GM13977 (cell line): Measurements from ENCODE around the gene ZNF783.
"Not testable (repeated sequence)": the region's sequence is repeated elsewhere in the genome, so short reads cannot be mapped to it uniquely, and the experiment has no call there.

Source experiments
- DNase-seq: peaks from one replicate; pipeline ENCODE4 v3.0.0; 2012; ENCODE audit warnings: low spot score
- CTCF ChIP-seq: IDR thresholded peaks from 2 replicates; pipeline ENCODE4 v1.5.1; 2012; ENCODE audit warnings: mild to moderate bottlenecking, control low read depth; ENCODE audit not compliant: insufficient read depth; ENCODE audit errors: extremely low read depth, missing control alignments
- in situ Hi-C: fragments of 300-500 bp; cut with MboI; formaldehyde crosslinking; loops from one replicate; pipeline ENCODE4 v1.12.0; 2022; ENCODE audit warnings: low sequenced_read_pairs, low pct_unique_long_range_greater_than_20kb, mixed read lengths, inconsistent platforms; ENCODE audit not compliant: unreplicated experiment

ZNF783 gene

GRCh38 chr7:149266451-149266850 is 4.5 kb downstream of the ZNF783 start:
- no peak for DNase-seq
- no peak for TF ChIP-seq CTCF
- in situ Hi-C loops = no loop called here

GRCh38 chr7:149267733-149268132 is 5.7 kb downstream of the ZNF783 start:
- in situ Hi-C loops = no loop called here
- TF ChIP-seq CTCF = no peak
- DNase-seq = no peak

GRCh38 chr7:149274424-149274823 is 12.4 kb downstream of the ZNF783 start:
- in situ Hi-C loops, DNase-seq: not testable (repeated sequence)

GRCh38 chr7:149277871-149278270 is 15.9 kb downstream of the ZNF783 start:
- no peak for TF ChIP-seq CTCF
- in situ Hi-C loops = no loop called here
- DNase-seq = no peak

GRCh38 chr7:149278396-149278795 is 16.4 kb downstream of the ZNF783 start:
- in situ Hi-C loops = no loop called here
- no peak for DNase-seq
- TF ChIP-seq CTCF = no peak

- TF ChIP-seq CTCF = no peak
- in situ Hi-C loops = no loop called here
- DNase-seq = no peak
Measured at GRCh38 chr7:149279111-149279743, 17.2 kb downstream of the ZNF783 start.

- in situ Hi-C loops = no loop called here
- TF ChIP-seq CTCF = no peak
- no peak for DNase-seq
Measured at GRCh38 chr7:149280151-149280550, 18.2 kb downstream of the ZNF783 start.
